HCT116 (cell line): Measurements from ENCODE around the gene ADGRG6. TPM values are rescaled to one million over a fixed set of nuclear protein-coding genes. Genes with fewer than 3 reads are reported as not detected.

Source experiments
- ATAC-seq: fragments of 200-7000 bp; cut with Tn5 transposase; 2 replicates; pipeline ENCODE4 v1.9.1; 2020; ENCODE audit warnings: mild to moderate bottlenecking, moderate library complexity
- BruUV-seq: library from RNA; stranded (reverse); fragments of 400-500 nt; replicated peaks from 2 replicates; lab custom pipeline; 2021; lab: Mats Ljungman, UMichigan
- CTCF ChIA-PET: fragments of 300-600 bp; sonication (Branson Sonifier 250); formaldehyde crosslinking; loops from one replicate; lab custom pipeline; 2021; ENCODE audit warnings: antibody characterized with exemption; lab: Charles Lee
- POLR2A ChIA-PET: fragments of 300-600, 350-600 bp; sonication (Branson Sonifier 250); formaldehyde crosslinking; loops from one replicate; lab custom pipeline; 2021; ENCODE audit warnings: antibody characterized with exemption; lab: Charles Lee
- RAD21 ChIA-PET, 2 experiments: fragments of 300-600 bp; sonication (Branson Sonifier 250); formaldehyde crosslinking; loops; one replicate each; lab custom pipeline; 2023; ENCODE audit warnings: low total read pairs in 2 of 2; ENCODE audit not compliant: uncharacterized antibody in 2 of 2, unreplicated experiment in 2 of 2, low non-redundant PET in 1 of 2; lab: Charles Lee
- DNase-seq: peaks from one replicate; pipeline ENCODE4 v3.0.0-alpha.2; 2010; ENCODE audit warnings: low read depth, low spot score
- H2AFZ ChIP-seq: fragments of 200-600 bp; shearing (Covaris generic), sonication (generic); 2 replicates; pipeline ENCODE4 v1.6.1; 2017; ENCODE audit warnings: low read depth, mixed run types, mixed read lengths, antibody characterized with exemption, low read length; ENCODE audit not compliant: poor library complexity, severe bottlenecking
- H3K27ac ChIP-seq: 2 replicates; pipeline ENCODE4 v1.5.1; 2012; ENCODE audit warnings: low read depth, low read length
- H3K27me3 ChIP-seq: fragments of 200-600 bp; sonication (generic); 2 replicates; pipeline ENCODE4 v1.6.1; 2016; ENCODE audit warnings: mixed run types, low read length, mixed read lengths; ENCODE audit not compliant: insufficient read depth
- H3K36me3 ChIP-seq, 2 experiments: fragments of 200-500 bp in 1 of 2; fragments of 200-600 bp in 1 of 2; sonication (Bioruptor generic) in 1 of 2; sonication (generic) in 1 of 2; 2 replicates each; pipeline versions ENCODE4 v1.5.1 to v1.6.1; 2014 to 2016; ENCODE audit warnings: low read length in 2 of 2, inconsistent platforms in 1 of 2, mixed read lengths in 1 of 2, mixed run types in 1 of 2; ENCODE audit not compliant: insufficient read depth in 2 of 2, control insufficient read depth in 1 of 2
- H3K4me1 ChIP-seq, 2 experiments: fragments of 200-600 bp in 1 of 2; sonication (generic) in 1 of 2; 2 replicates each; pipeline versions ENCODE4 v1.5.1 to v1.6.1; 2012 to 2017; ENCODE audit warnings: low read length in 2 of 2, inconsistent platforms in 1 of 2, mild to moderate bottlenecking in 1 of 2, mixed read lengths in 1 of 2, mixed run types in 1 of 2, moderate library complexity in 1 of 2; ENCODE audit not compliant: insufficient read depth in 2 of 2, control insufficient read depth in 1 of 2
- H3K4me2 ChIP-seq: fragments of 200-600 bp; sonication (generic); 2 replicates; pipeline ENCODE4 v1.6.1; 2017; ENCODE audit warnings: mixed run types, low read length, mixed read lengths
- H3K4me3 ChIP-seq, 2 experiments: fragments of 200-600 bp in 1 of 2; sonication (generic) in 1 of 2; replicated peaks in 1 of 2; 2 replicates each; pipeline ENCODE4 v1.5.1; 2011 to 2016; ENCODE audit warnings: low read length in 2 of 2, control low read depth in 1 of 2, low read depth in 1 of 2, mild to moderate bottlenecking in 1 of 2, mixed read lengths in 1 of 2, mixed run types in 1 of 2
- H3K79me2 ChIP-seq: fragments of 200-600 bp; sonication (generic); 2 replicates; pipeline ENCODE4 v1.6.1; 2017; ENCODE audit warnings: mild to moderate bottlenecking, mixed run types, low read length, moderate library complexity, mixed read lengths; ENCODE audit not compliant: insufficient read depth
- H3K9ac ChIP-seq: fragments of 200-600 bp; sonication (generic); 2 replicates; pipeline ENCODE4 v1.6.1; 2016; ENCODE audit warnings: low read length, mixed read lengths
- H3K9me2 ChIP-seq: fragments of 200-600 bp; sonication (generic), shearing (Covaris generic); 2 replicates; pipeline ENCODE4 v1.6.1; 2017; ENCODE audit warnings: mixed run types, mild to moderate bottlenecking, moderate library complexity; ENCODE audit not compliant: insufficient read depth
- H3K9me3 ChIP-seq, 2 experiments: fragments of 200-500 bp in 1 of 2; fragments of 200-600 bp in 1 of 2; sonication (Bioruptor generic) in 1 of 2; sonication (generic) in 1 of 2; 2 replicates each; pipeline ENCODE4 v1.6.1; 2014 to 2017; ENCODE audit warnings: low read length in 2 of 2, mixed read lengths in 2 of 2, inconsistent platforms in 1 of 2, low read depth in 1 of 2, mild to moderate bottlenecking in 1 of 2, mixed run types in 1 of 2, moderate library complexity in 1 of 2; ENCODE audit not compliant: control insufficient read depth in 1 of 2, insufficient read depth in 1 of 2
- H4K20me1 ChIP-seq: fragments of 200-600 bp; sonication (generic), shearing (Covaris generic); 2 replicates; pipeline ENCODE4 v1.6.1; 2017; ENCODE audit warnings: mixed run types, mild to moderate bottlenecking, moderate library complexity; ENCODE audit not compliant: insufficient read depth
- ATF3 ChIP-seq: IDR thresholded peaks from 2 replicates; pipeline ENCODE4 v1.6.1; 2012
- POLR2AphosphoS5 ChIP-seq: IDR thresholded peaks from 2 replicates; pipeline ENCODE4 v1.6.1; 2011; ENCODE audit warnings: mild to moderate bottlenecking, low read depth, low read length, moderate library complexity
- SIN3A ChIP-seq: IDR thresholded peaks from 2 replicates; pipeline ENCODE4 v1.6.1; 2012; ENCODE audit warnings: low read depth
- SP1 ChIP-seq: IDR thresholded peaks from 2 replicates; pipeline ENCODE4 v1.6.1; 2012; ENCODE audit warnings: low read depth
- TCF7L2 ChIP-seq: IDR thresholded peaks from 2 replicates; pipeline ENCODE4 v1.7.0; 2011; ENCODE audit warnings: borderline replicate concordance, inconsistent platforms; ENCODE audit not compliant: insufficient read depth, insufficient read length; ENCODE audit errors: extremely low read depth
- ZFX ChIP-seq: fragments of 450-650 bp; IDR thresholded peaks from 2 replicates; pipeline ENCODE4 v1.6.1; 2017
- ZNF274 ChIP-seq: fragments of 200-500 bp; sonication (Bioruptor generic); IDR thresholded peaks from 2 replicates; pipeline ENCODE4 v1.6.1; 2014; ENCODE audit warnings: mild to moderate bottlenecking, low read depth, low read length, inconsistent platforms
- intact Hi-C: fragments of 100-400 bp; cut with micrococcal nuclease; formaldehyde crosslinking; loops from 2 replicates; pipeline ENCODE4 v1.10.0; 2022
- total RNA-seq: library from RNA; stranded (reverse); gene quantifications from one replicate; pipeline ENCODE4 v1.2.1, GENCODE V29; 2021; ENCODE audit not compliant: unreplicated experiment

The ADGRG6 gene
- total RNA-seq, 1 experiment from 2014 or later = 67.9 TPM

- POLR2A ChIA-PET = no interaction called here
- Histone ChIP-seq H3K9me2 (no peaks in the 10 kb centered on the region), H3K4me3 (no peak overlapping the region), H3K9ac (no peak overlapping the region), H2AFZ (no peak overlapping the region), H3K36me3 (peaks cover 2 to 7% of the 10 kb centered on the region in 2 experiments; a peak in 2 of 4 replicates), H4K20me1 (no peaks in the 10 kb centered on the region), H3K4me2 (no peak overlapping the region), H3K9me3 (no peaks in the 10 kb centered on the region), H3K79me2 (no peaks in the 10 kb centered on the region), H3K27ac (no peak overlapping the region), H3K4me1 (no peaks in the 10 kb centered on the region), H3K27me3 (no peaks in the 10 kb centered on the region)
- ATAC-seq (no peak), DNase-seq (no peak)
- intact Hi-C loops = no loop called here
- CTCF ChIA-PET = no interaction called here
- RAD21 ChIA-PET = no interaction called here
- BruUV-seq = no TSS peak
- TF ChIP-seq TCF7L2 (no peak), POLR2AphosphoS5 (no peak)
These were observed 98.7 kb downstream of the ADGRG6 start for GRCh38 chr6:142400495-142400894.

- Histone ChIP-seq H4K20me1 (no peaks in the 10 kb centered on the region), H3K4me2 (no peak overlapping the region), H3K4me1 (no peaks in the 10 kb centered on the region), H3K79me2 (no peaks in the 10 kb centered on the region), H3K9me3 (no peaks in the 10 kb centered on the region), H3K36me3 (peaks cover 0 to 7% of the 10 kb centered on the region in 2 experiments; a peak in 2 of 4 replicates), H3K9me2 (no peaks in the 10 kb centered on the region), H3K9ac (no peak overlapping the region), H3K27ac (no peak overlapping the region), H3K27me3 (no peaks in the 10 kb centered on the region), H2AFZ (no peak overlapping the region), H3K4me3 (no peak overlapping the region)
- TF ChIP-seq ZNF274 = no peak
- no peak for TF ChIP-seq ATF3
- TF ChIP-seq SP1 = no peak
- TF ChIP-seq ZFX = no peak
- TF ChIP-seq POLR2AphosphoS5 = no peak
- no peak for TF ChIP-seq SIN3A
- RAD21 ChIA-PET = no interaction called here
- DNase-seq (no peak), ATAC-seq (no peak)
- CTCF ChIA-PET = no interaction called here
- POLR2A ChIA-PET = no interaction called here
- BruUV-seq = no TSS peak
- intact Hi-C loops = no loop called here
These were observed 100.0 kb downstream of the ADGRG6 start for GRCh38 chr6:142401838-142402237.
